HG02678 (cell line): ENCODE data around the gene KRTAP10-11.
"Not testable (repeated sequence)": the region's sequence is repeated elsewhere in the genome, so short reads cannot be mapped to it uniquely, and the experiment has no call there.

ENCODE experiments used
- ATAC-seq: cut with Tn5 transposase; IDR thresholded peaks from one replicate; pipeline ENCODE4 v1.9.1; 2021; ENCODE audit warnings: mild to moderate bottlenecking, moderate library complexity; ENCODE audit not compliant: unreplicated experiment

Gene KRTAP10-11

DNA sequence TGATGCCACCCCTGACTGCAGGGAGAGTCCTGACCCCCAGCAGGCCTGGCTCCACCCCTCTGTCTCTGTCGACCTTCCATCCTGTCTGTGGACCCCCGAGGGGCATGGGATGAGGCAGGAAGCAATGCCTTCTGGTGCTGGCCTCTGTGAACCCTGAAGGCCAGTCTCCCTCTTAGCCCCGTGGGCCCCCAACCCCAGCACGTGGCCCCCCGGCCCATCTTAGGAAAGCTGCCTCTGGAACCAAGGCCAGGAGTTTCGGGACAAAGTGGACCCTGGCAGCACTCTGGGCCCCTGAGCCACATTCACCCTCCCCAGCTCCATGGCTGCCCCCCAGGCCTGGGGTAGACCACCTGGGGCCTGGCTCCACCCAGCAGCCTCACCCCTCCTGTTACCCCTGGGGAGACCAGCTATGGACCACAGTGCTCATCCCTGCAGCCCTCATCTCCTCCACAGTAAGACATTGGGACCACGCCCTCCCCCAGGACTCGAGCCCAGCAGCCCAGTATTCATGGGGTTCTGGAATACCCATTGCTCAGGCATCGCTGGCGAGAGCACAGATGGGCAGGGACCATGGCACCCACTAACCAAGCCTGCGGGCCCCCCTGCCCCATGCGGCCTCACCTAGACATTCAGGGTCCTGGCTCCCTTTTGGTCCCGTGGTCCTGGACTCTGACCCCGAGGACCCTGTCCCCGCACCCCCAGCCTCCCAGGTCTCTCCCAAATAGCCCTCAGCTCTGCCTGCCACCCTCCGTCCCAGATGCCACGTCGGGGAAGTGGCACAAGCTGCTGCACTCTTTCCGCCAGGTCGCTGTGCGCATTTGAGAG lies 7.5 kb upstream of the KRTAP10-11 start:
- not testable (repeated sequence) for ATAC-seq

DNA sequence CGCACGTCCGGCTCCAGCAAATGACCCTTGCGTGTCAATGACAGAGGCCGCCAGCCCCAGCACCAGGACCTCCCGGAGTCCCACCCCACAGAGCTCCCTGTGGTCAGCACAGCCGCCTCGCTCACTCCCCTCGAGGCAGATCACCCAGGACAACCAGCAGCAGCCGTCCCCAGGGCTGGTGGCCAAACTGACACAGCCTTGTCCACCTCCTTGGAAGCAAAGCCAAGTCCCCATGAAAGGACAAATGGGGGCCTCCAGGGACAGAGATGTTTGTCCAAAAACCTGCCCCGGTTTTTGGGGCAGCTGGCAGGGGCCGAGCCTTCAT lies 6.9 kb upstream of the KRTAP10-11 start:
- ATAC-seq = no peak

DNA sequence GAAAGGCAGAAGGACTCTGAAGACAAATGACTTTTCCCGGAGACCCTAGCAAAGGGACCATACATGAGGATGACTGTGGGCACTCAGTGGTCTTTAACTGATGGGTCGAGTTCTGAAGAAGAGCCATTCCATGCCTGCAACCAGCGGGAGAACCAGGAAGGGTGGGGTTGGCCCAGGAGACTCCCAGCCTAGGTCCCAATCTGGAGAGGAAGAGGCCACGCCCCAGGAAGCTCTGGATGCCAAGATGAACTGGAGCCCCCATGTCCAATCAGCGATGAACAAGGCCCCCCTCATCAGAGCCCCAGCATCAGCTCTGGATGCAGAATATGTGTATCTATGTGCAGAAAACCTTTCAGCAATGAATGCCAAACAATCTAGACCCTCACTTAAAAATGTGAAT lies 5.5 kb upstream of the KRTAP10-11 start:
- no peak for ATAC-seq

DNA sequence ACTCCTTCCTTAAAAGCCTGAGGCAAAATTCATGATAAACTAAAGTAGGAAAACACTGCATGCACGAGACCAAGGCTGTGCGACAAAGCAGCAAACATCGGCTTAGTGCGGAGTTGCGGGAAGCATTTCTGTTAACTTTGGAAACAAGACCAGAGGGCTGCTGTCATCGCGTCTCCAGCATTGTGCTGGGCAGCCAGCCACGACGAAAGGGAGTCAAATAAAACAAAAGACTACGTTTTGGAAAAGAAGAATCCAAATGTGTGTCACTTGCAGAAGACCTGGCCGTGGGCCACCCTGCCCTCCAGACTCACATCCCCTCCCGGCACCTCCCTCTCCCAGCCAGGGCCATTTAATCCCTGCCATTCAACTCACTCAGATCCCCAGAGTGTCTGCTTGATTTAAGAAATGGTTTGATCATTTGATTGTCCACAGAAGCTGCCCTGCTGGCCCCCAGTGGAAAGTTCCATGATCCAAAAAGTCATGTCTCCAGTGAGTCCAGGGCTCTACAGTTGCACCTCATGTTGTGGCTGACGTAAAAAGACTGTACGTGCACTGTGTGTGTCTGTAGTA lies 2.4 kb upstream of the KRTAP10-11 start:
- no peak for ATAC-seq

DNA sequence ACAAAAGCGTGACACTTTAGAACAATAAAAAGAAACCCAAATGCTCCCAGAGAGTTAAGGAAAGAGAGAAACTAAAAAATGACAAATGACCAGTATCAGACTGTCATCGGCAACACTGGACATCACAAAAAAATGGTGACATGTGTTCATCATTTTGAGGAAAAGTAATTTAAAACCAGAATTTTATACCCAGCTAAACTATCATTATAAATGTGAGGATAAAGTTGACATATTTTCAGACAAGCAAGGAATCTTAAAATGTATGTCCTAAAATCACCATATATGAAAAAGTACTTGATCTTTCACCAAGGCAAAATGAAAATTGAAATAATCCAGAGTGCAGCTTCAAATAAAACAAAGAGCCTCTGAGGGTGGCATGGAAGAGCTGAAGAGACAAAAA lies 1.3 kb upstream of the KRTAP10-11 start:
- ATAC-seq = no peak

DNA sequence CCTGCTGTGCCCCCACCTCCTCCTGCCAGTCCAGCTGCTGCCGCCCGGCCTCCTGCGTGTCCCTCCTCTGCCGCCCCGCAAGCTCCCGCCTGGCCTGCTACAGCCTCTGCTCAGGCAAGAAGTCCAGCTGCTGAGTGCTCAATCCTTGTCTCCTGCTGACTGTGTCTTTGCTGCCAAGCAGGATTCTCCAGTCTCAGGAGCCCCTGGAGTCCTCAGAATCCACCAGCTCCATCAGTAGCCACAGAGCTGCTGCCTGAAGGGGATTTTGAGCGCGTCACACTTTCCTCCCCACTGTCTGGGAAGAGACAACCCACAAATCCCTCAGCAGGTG lies 973 bp downstream of the KRTAP10-11 start:
- no peak for ATAC-seq

DNA sequence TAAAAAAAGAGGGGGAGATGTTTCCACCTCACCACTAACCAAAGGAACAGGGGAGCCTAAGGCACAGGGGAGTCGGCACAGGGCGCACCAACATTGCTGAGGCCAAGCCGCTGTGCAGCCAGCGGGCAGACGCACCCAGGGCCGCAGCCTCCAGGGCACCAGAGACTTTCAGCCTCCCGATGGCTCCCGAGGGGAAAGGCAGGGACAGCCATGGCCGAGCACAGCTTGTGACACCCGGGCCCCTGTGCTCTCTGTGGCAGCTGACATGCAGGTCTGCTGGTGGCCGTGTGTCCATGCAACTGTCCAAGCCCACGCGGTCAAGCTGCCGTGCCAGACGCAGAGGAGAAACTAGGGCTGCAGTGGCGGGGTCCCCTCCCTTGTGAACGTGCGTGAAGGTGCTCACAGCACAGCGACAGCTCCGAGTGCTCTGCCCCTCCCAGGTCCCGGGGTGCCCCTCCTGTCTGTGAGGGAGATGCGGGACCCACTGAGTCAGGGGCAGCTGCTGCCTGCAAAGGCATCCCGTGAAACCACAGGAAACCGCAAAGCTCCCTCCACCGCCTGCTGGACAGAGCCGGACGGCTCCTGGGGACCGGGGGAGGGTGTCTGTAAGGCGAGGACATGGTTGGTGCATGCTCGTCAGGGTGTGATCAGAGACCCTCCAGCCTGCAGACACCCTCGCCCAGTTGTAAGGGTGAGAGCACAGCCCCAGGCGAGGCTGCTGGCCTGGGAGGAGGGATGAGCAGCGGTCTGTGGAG lies 2.5 kb downstream of the KRTAP10-11 start:
- ATAC-seq = no peak

DNA sequence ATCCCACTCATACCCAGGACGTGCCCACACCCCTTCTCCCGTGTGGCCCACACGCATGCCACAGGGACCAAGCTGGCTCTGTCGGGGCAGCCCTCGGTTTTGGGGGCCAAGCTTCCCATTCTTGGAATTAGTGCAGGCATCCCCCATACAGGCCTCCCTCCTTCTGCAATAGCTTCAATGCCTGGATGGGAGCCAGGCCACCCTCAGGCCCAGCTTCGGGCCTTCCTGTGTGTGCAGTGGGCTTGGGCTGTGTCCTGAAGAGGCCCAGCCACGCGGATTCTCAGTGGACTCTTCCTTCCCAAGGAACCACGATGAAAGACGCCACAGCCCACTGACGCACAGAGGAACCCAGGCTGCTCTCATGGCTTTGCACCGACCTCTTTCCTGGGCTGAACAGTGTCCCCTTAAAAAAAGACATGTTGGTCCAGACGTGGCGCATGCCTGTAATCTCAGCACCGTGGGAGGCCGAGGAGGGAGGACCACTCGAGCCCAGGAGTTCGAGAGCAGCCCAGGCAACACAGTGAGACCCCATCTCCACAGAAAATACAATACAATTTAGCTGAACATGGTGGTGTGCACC lies 3.4 kb downstream of the KRTAP10-11 start:
- no peak for ATAC-seq

DNA sequence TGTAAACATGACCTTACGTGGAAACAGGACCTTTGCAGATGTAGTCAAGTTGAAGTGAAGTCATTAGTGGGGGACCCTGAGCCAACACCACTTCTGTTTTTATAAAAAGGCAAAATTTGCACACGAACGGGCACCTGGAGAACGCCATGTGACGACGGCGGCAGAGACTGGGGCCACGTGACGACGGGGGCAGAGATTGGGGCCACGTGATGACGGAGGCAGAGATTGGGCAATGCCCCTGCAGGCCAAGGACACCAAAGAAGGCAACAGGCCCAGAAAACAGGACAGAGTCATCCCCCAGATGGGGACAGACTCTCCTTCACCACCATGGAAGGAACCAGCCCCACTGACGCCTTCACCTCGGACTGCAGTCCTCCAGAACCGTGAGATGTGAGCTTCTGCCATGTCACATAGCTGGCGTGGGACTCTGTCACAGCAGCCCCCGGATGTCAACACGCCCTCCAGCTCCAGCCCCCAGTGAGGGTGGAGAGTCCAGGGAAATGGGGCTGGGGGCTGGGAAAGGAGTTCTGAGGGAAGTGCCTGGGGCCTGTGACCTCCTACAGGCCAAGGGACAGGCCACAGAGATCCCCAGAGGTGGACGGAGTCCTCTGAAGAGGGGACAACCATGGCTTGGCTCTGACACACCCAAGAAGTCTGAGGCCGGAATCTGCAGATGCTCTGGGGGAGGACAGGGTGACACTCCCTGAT lies 4.2 kb downstream of the KRTAP10-11 start:
- no peak for ATAC-seq

DNA sequence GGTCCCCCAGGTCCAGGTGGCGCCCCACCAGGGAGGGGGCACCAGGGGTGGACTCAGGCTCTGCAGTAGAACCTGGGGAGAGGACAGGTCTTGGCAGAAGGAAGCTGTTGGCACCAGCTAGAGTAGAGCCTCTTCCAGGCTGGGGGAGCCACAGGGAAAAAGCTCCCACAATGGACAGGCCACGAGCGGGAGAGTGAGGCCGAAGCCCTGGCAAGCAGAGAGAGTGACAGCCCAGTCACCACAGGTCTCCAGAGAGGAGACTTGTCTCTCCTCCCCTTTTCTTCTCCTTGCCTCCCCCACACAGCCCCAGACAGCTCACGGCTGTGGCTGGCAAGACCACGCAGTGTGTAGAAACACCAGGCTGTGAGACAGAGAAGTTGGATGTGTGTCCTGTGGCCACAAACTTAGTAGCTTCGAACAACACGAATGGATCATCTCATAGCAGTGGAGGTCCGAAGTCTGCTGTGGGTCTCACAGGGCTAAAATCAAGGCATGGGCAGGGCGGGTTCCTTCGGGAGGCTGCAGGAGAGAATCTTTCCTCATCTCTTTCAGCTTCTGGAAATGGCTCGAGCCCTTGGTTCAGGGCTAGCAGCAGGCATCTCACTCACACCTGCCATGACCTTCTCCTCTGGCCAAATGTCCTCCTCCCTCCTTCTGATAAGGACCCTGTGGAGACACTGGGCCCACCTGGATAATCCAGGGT lies 4.9 kb downstream of the KRTAP10-11 start:
- ATAC-seq = no peak

DNA sequence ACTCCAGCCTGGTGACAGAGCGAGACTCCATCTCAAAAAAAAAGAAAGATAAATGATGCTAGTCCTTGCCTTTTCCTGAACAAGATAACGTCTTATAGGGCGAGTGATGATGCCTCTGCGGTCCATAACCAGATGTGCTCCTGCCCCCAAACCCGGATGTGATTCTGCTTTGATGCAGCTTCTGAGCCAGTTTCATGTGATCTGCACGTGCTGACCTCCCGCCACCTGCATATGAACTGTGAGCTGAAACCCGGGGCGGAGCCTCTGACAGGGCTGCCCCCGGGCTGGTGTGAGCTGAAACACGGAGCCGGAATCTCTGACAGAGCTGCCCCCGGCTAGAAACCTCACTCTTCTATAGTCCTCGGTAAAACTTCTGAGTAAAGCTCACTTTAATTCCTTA lies 6.9 kb downstream of the KRTAP10-11 start:
- no peak for ATAC-seq

DNA sequence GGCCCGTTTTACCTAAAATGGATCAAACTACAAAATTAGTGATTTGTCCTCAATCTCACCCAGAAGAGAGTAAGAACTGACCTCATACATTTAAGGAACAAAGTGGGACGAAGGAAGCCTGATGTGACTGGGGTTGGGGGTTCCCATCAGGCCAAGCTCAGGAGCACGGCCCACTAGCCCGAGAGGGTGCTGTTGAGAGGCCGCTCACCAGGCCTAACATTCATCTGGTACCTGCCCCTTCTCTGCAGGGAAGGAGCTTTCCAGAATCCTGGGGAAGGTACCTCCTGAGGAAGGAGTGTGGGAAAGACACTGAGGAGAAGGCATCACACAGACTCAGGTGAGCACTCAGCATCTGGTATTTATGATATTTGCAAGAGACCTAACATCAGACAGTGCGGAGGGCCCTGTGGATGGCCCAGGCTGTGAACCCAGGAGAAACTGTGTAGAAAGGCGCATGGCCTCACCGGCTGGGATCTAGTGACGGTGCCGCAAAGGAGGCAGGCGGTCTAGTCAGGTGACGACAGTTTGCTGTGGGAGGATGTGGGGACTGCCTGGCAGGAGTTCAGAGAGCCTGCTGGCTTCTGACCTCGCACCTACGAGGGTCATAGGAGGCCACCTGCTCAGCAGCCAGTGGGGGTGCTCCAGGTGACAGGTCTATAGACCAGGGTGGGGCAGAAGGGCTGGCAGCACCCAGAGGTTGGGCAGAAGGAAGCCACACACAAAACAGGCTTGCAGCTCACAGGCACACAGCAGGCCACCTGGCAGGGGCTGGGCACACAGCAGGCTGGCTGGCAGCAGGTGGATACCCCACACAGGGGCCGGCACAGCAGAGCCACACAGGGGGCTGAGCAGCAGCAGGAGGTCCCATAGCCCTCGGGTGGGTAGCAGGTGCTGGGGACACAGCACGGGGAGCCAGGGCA lies 7.7 kb downstream of the KRTAP10-11 start:
- ATAC-seq = no peak

DNA sequence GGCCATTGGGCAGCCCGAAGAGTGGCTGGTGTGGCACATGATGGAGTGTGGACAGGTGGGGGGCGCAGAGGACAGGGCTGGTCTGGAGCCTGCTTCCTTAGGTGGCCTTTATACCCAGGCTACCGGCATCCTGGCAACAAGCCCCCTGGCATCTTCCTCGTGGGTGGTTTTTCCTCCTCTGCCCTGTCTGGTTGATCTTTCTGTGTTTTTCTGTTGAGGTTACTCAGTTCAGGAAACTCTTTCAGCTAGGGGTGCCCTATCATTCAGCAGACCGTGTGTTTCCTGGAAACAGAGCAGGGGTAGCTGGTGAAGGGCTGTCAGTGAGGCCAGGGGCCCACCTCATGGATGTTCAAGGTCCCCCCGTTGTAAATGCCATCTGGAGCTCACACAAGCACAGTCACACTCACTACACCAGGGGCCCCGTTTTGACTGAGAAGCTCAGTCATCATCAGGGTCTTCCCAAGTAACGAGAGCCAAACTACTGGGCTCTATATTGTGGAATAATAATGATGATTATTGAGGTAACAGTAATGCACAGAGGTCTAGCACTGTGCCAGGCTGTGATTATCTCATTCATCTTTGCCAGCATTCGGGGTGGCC lies 8.5 kb downstream of the KRTAP10-11 start, which contains the start of gene KRTAP12-4:
KRTAP12-4 (minus strand) TSS at position 84 of the 600 bp plus-strand sequence; CDS start at position 39, 45 bp downstream.
- no peak for ATAC-seq

DNA sequence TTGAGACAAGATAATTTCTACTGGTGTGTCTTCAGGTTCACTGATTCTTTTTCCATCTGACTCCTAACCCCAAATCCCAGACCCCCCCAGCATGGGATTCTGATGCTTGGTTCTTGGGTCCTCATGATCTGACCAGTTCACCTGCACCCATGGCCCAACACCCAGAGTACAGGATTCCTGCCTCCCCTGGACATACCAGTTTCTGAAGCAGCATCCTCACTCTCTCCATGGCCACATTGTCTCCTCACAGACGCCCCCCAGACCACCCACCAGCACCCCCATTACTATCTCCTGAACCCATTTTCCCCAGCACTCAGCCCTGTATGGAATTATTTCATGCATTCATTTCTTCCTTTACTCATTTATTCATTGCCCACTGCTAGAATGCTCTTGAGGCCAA lies 10.7 kb downstream of the KRTAP10-11 start:
- ATAC-seq = no peak

DNA sequence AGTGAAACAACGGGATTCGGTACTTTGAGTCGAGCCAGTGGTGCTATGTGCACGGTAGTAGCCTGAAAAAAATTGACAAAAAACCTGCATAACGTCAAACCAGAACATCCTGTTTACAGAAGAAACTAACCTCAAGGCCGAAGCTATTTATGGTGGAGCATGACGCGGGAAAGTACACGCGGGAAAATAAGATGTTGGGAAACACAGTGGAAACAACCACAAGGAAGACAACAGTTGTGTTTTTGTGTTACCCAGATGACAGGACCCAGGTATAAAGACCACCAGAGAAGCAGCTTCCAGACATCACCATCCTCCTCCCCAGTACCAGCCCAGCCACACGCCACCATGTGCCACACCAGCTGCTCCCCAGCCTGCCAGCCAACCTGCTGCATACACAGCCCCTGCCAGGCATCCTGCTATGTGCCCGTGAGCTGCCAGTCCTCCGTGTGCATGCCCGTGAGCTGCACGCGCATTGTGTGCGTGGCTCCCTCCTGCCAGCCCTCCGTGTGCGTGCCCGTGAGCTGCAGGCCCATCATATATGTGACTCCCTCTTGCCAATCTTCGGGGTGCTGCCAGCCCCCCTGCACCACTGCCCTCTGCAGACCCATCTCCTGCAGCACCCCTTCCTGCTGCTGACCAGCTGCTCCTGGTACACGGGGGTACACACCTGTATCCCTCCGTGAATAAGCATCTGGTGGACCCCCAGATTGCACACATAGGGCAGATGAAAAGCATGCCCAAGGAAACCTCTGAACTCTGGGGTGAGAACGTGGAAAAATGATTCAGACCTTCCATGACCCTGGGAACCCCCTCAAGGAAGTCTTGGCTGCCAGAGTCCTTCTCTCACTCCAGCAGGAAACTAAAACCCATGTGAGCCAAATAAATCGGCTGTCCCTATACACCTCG lies 11.7 kb downstream of the KRTAP10-11 start, which contains the start of gene KRTAP12-3:
KRTAP12-3 (plus strand) TSS at position 298 of the 906 bp plus-strand sequence; CDS start at position 346, 48 bp downstream.
- ATAC-seq = no peak

DNA sequence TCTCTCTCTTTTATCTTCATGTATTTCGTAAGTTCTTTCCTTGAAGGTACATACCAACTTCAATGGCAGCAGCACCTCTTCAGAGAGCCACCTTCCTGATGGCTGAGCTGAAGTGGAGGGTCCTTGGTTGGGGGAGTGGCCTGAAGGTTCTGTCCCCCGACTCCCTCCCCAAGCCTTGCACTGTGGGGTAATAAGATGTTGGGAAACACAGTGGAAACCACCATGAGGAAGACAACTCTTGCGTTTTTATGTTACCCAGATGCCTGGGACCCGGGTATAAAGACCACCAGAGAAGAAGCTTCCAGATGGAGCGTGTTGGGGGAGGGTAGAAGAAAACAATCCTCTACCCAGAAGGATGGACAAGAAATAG lies 12.3 kb downstream of the KRTAP10-11 start:
- ATAC-seq = no peak

DNA sequence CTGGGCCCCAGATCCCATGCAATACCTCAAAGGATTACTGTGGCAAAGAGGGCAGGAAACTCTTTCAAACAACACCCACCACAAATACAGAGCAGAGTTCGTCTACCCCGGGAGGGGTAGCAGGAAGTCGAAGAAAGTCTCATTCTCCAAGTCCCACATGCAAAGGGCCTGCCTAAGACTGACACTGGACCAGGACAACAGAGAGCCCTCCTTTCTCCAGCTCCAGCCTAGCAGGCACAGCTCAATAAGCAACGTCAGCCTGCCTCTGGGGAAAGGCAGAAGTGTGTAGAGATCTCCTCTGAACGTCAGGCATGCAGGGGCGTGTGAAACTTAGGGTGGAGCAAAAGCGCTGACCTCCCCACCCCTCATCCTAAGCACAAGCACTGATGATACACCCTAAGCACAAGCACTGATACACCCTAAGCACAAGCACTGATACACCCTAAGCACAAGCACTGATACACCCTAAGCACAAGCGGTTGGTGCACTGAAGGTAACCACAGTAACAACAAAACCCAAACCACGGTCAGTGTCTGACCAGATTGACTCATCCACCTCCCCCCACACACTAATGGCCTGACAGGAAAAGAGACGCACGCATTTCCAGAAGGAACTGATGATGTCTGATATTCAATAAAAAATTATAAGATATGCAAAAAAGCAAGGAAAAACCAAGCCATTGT lies 12.8 kb downstream of the KRTAP10-11 start:
- ATAC-seq = no peak
